NCI-H146 treated with DMSO at 0.1 percent for 48 hours (cell line): ENCODE data around the gene LRRC3B.
"Not testable (repeated sequence)": the region's sequence is repeated elsewhere in the genome, so short reads cannot be mapped to it uniquely, and the experiment has no call there.

Experiments used
- DNase-seq: peaks from one replicate; lab custom pipeline; 2025; ENCODE audit not compliant: unreplicated experiment; lab: John Stamatoyannopoulos, UW

Gene LRRC3B, protein sequence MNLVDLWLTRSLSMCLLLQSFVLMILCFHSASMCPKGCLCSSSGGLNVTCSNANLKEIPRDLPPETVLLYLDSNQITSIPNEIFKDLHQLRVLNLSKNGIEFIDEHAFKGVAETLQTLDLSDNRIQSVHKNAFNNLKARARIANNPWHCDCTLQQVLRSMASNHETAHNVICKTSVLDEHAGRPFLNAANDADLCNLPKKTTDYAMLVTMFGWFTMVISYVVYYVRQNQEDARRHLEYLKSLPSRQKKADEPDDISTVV

DNA sequence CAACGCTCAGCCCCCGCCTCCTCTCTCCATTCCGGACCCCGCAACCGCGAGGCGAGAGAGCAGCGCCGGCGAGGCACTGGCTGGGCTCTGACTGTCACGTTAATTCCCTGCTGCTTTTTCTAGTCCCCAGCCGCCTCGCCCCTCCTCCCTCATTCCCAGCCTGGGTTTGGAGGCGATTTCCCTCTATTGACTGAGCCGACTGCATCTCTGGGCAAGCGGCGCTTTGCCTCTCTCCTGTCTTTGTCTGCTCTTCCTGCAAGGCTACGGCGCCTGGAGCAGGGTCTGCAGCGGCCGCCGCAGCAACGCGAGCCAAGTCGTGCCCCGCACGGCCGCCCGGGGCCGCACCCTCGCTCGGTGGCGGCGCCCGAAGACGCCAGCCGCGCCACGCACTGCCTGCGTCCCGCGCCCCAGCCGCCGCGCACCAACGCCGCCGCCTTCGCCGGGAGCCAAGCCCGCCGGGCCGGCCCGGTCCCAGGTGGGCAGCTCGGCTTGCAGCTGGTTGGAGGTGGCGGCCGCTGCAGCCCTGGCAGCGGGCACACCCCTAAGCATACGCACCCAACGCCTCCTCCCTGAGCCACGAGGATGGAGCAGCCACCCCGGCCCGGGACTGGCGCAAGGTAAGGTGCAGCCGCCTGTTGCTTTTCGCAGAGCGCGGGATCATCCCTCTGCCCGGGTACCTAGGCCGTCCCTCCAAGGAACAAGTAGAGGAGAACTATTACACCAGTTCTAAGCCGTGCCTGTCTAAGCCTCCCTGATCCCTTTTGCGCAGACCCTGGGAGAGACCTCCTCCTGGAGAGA is at the start of gene LRRC3B:
LRRC3B (plus strand) TSS at position 152 of the 798 bp plus-strand sequence. CDS start 86,901 bp downstream, outside the sequence.
- no peak for DNase-seq

DNA sequence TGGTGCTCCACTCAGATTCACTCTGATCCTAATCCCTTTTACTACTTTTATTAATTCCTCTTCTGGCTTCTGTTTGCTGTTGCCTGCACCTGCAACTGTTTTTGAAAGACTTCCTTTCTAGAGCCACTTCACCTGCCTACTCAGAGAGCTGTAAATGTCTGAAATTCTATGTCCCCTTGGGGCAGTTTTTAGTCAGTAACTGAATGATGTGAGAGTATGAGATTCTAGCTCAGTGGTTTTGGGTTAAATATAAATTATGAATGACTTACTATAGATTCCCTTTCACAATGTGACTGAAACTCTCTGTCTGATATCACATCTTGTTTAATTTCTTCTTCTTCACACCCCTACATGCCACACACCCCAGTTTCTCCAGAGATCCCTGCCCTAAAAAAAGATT is 47.8 kb upstream of the LRRC3B start:
- no peak for DNase-seq

DNA sequence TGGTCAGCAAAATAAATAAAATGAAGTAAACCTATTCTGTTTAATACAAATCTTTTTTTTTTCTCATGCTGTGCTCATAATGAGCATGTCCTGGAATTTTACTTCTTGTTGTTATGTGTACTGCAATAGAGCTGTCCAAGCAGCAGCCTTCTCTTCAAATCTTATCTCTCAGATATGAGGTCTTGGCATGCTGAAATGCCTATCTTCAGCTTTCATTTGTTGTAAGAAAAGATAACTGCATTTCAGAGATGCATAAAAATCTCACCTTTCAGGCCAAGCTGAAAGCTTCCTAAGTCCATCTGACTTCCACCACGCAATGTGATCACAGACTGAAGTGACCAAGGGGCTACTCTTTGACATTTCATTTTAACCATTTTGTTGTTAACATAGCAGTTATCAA is 43.5 kb upstream of the LRRC3B start:
- DNase-seq = no peak

DNA sequence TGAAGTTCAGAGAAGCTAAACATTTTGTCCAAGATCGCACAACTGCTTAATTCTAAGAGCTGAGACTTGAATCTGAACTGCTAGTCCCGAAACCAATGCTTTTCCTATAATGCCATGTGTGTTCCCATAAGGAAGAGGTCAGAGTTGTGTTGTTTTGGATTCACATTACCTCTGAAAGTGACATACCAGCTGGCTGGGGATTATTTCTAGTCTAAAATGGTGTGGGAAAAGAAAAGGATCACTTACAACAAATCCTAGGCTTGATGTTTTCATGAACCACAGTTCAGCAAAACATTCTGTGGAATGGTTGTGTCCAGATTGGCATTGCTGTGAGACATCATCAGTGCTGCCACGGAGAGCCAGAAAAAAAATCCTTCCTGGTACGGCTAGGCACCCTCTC is 35.0 kb upstream of the LRRC3B start:
- DNase-seq = no peak

GRCh38 chr3:26588931-26589330 is 33.6 kb upstream of the LRRC3B start:
- no peak for DNase-seq

DNA sequence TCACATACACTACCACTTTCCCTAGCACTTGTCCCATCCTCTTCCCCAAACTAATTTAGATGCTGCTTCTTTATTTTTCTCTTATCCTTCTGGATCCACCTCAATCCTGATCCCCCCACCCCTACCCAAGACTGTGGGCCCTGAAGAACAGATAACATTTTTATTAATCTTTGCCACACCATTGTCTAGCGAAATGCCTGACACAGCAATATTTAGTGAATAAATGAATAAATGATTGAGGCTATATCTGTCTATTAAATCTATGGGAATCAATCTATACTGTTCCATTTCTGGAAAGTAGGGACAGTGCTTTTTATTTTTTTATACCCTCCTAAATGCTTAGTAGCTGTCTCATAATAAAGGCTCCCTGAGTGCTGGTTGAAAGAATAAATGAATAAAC is 32.9 kb upstream of the LRRC3B start:
- no peak for DNase-seq

GRCh38 chr3:26590919-26591484 is 31.6 kb upstream of the LRRC3B start:
- DNase-seq = no peak

GRCh38 chr3:26591926-26592325 is 30.6 kb upstream of the LRRC3B start:
- no peak for DNase-seq

DNA sequence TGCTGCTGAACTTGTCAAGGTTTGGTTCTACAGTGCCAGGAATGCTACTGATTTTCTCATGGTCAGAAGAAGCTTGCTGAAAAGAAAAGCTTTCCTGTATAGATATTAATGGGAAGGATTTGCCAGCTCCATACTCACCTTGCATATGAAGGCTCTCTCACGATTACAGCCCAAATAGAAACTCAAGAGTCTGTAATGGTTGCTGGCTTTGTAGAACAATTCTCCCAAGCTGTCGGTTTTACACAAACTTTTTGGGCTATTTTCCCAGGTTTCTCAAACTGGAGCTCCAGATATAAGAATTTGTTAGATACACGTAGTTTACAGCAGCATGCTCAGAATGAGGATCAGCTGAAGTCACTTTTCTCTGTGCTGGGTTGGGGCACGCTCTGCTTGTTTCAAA is 30.1 kb upstream of the LRRC3B start:
- no peak for DNase-seq

- DNase-seq = no peak
Observed at GRCh38 chr3:26596335-26596734, 26.2 kb upstream of the LRRC3B start.

GRCh38 chr3:26603311-26603710 is 19.3 kb upstream of the LRRC3B start:
- DNase-seq = not testable (repeated sequence)

DNA sequence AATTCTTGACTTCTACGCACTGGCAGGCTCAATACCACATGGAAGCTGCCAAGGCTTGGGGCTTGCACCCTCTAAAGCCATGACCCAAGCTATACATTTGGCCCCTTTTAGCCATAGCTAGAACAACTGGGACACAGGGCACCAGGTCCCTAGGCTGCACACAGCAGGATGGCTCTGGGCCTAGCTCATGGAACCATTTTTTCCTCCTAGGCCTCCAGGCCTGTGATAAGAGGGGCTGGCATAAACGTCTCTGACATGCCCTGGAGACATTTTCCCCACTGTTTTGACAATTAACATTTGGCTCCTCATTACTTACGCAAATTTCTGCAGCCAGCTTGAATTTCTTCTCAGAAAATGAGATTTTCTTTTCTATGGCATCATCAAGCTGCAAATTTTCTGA is 18.8 kb upstream of the LRRC3B start:
- not testable (repeated sequence) for DNase-seq

DNA sequence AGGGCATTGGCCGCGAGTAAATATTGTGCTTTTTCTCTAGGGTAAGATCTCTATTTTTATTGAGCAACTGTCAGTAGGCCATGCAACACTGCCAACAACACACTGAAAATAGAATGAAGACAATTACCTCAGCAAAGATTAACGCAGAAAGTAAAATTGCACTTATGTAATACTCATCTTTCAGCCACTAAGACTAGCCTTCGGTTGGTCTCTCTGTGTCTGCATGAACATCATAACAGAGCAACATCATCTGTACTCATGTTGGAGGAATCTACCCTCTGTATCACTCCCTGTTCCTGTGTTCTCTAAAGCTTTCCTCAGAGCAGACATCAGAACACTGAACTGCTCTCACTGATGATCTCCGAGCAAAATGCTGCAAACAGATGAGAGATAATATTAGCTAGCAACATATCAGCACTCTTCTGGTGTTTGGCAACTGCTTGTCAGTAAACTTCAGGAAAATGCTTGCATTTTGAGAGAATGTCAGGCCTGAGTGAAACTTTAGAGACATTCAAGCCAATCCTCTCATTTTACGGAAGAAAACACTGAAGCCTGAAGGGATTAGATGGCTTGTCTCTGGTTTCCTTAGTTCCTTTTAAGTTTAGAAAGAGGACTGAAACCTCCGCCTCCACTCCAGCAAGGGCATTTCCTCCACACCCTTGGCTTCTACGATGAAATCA is 8.4 kb upstream of the LRRC3B start:
- DNase-seq = no peak

DNA sequence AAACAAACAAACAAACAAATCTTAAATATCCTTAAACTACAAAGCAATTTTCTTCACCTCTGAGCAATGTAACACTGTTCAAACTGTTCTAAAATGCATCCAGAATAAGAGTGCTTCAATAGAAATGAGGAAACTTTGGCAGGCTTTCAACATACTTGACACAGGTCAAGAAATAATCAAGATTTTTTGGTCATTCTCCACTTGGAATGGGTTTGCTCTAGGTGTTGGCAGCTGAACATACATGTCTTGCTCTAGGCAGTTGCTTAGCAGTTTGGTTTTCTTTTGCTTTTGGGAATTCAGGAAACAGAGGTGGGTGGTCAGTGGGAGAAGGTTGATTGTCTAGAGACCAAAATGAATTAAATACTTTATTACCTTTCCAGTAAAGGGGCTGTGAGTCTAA is 1.4 kb upstream of the LRRC3B start:
- DNase-seq = no peak

DNA sequence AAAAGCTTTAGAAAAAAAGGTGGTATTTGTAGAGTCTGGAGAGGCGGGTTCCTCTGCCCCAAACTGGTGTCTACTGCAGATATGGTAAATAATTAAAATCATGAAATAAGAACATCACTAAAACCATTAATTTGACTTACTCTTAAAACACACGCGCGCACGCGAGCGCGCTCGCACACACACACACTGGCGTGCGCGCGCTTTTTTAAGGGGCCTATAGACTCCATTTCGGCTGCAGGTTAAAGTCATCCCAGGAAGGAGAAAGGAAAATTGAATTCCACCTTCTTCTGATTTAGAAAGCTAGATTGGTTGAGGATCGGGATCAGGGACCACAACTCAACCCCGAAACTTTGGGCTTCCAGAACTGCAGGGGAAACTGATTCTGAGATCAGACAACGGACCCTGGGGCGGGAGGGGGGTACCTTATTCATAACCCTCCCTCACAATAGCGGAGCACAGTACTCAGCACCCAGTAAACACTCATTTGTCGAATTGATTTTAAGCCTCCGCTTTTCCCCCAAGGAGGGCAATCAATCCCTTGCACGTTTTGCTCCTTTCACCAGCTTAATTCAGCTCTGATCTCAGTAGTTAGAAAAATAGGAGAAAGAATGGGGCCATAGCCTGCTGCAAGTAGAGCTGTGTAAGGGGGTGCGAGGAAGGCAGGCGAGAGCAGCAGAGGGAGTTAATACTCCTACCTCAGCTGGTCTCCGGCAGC is 509 bp upstream of the LRRC3B start:
- DNase-seq = no peak

GRCh38 chr3:26623419-26624208 is 1.0 kb downstream of the LRRC3B start:
- DNase-seq = no peak

DNA sequence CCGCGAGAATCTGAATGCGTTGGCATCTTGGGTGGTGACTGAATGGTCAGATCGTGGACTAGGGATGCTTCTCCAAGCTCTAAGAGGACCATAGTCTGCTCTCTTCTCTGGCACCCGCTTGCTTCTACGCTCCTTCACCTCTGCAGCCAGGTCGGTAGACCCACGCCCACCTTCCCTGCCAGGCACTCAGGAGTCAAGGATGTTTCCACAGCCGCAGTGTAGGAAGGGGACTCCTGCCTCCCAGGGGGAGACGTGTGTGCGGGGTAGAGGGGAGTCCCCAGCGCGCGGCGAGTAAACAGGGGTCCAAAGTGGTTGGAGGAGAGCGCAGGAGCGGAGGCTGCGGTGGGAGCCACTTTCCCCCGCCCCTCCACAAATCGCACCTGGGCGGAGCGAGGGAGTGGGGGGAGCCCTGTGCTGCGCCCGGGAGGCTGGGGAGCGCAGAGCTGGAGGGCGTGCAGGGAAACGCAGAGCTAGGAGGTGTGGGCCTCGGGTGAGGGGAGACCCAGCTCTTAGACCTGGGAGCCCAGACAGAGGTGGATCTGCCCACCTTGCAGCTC is 1.7 kb downstream of the LRRC3B start:
- no peak for DNase-seq

- no peak for DNase-seq
Observed at GRCh38 chr3:26625187-26625586, 2.6 kb downstream of the LRRC3B start.

- DNase-seq = no peak
Observed at GRCh38 chr3:26627080-26627479, 4.5 kb downstream of the LRRC3B start.

DNA sequence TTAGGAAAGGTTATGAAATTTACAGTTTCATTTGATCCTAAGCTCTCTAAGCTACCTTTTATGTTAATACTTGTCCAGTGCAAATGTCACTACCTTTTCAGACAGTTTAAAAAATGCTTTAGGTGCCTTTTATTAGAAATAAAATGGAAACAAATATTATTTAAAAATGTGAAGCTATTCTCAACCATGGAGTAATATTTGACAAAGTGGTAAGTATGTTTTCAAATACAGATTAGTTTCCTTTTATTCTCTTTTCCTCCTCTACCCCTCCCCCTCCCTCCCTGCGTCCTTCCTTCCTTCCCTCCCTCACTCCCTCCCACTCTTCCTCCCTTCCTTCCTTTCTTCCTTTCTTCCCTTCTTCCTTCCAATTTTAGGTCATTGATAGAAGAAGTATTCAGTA is 6.3 kb downstream of the LRRC3B start:
- DNase-seq = no peak
